OCI-LY7 (cell line): ENCODE results near the gene TRIM9.

Experiments used
- EZH2phosphoT487 ChIP-seq: fragments of 200-600 bp; sonication (generic); IDR thresholded peaks from 2 replicates; pipeline ENCODE4 v1.6.1; 2018; ENCODE audit warnings: low read depth, borderline replicate concordance, mild to moderate bottlenecking, mixed run types, antibody characterized with exemption, low read length, moderate library complexity, mixed read lengths
- TF ChIP-seq, protein P1 (sequence below): fragments of 200-600 bp; sonication (generic); conservative IDR thresholded peaks from 2 replicates; pipeline ENCODE4 v1.5.1; 2014; ENCODE audit warnings: mild to moderate bottlenecking, antibody characterized with exemption, low read length, moderate library complexity, mixed read lengths

DNA sequence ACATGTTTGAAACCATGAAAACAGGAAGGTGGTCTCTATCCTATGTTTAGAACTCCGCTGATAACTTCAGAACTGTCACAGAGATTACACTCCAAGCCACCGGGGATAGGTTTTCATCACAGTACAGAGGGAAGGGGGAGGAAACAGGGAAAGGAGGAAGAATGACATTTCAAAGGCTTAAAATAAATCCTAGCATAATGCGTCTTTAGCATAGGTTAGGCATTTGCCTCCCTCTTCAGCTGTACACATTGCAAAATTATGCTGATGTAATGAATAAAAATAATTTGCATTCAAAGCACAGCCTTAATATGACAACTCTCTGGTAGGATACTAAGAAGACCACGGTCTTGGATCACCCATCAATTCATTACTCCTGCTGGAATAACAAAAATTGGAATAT lies 96.3 kb downstream of the TRIM9 start:
- TF ChIP-seq, protein P1, sequence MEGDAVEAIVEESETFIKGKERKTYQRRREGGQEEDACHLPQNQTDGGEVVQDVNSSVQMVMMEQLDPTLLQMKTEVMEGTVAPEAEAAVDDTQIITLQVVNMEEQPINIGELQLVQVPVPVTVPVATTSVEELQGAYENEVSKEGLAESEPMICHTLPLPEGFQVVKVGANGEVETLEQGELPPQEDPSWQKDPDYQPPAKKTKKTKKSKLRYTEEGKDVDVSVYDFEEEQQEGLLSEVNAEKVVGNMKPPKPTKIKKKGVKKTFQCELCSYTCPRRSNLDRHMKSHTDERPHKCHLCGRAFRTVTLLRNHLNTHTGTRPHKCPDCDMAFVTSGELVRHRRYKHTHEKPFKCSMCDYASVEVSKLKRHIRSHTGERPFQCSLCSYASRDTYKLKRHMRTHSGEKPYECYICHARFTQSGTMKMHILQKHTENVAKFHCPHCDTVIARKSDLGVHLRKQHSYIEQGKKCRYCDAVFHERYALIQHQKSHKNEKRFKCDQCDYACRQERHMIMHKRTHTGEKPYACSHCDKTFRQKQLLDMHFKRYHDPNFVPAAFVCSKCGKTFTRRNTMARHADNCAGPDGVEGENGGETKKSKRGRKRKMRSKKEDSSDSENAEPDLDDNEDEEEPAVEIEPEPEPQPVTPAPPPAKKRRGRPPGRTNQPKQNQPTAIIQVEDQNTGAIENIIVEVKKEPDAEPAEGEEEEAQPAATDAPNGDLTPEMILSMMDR: no peak
- TF ChIP-seq EZH2phosphoT487: no peak
